Neural cell (in vitro differentiated cells): ENCODE results near the gene CLEC16A. TPM values are rescaled to one million over a fixed set of nuclear protein-coding genes. Genes with fewer than 3 reads are reported as not detected.

Experiments used
- H2AFZ ChIP-seq: fragments of 200-600, 300-800 bp; sonication (generic), shearing (Covaris generic); 2 replicates; pipeline ENCODE4 v1.6.0; 2014; ENCODE audit warnings: low read depth, mild to moderate bottlenecking, antibody characterized with exemption, low read length, moderate library complexity
- H3F3A ChIP-seq: fragments of 200-600 bp; shearing (Covaris generic); 2 replicates; pipeline ENCODE4 v1.6.1; 2016; ENCODE audit warnings: mild to moderate bottlenecking, moderate library complexity, mixed read lengths, antibody characterized with exemption, low read length; ENCODE audit not compliant: insufficient read depth, poor library complexity, severe bottlenecking
- H3K27ac ChIP-seq: fragments of 200-600, 300-800 bp; sonication (generic), shearing (Covaris generic); 2 replicates; pipeline ENCODE4 v1.5.1; 2014; ENCODE audit warnings: mild to moderate bottlenecking, low read length, moderate library complexity
- H3K27me3 ChIP-seq: fragments of 300-800, 200-600 bp; sonication (generic), shearing (Covaris generic); 2 replicates; pipeline ENCODE4 v1.6.0; 2014; ENCODE audit warnings: mild to moderate bottlenecking, low read depth, low read length, moderate library complexity; ENCODE audit not compliant: insufficient read depth
- H3K36me3 ChIP-seq: fragments of 300-800, 200-600 bp; sonication (generic), shearing (Covaris generic); 2 replicates; pipeline ENCODE4 v1.5.1; 2014; ENCODE audit warnings: mild to moderate bottlenecking, antibody characterized with exemption, low read length, moderate library complexity; ENCODE audit not compliant: insufficient read depth
- H3K4me2 ChIP-seq: fragments of 300-800, 200-600 bp; sonication (generic), shearing (Covaris generic); 2 replicates; pipeline ENCODE4 v1.6.0; 2014; ENCODE audit warnings: mild to moderate bottlenecking, low read length
- H3K4me3 ChIP-seq: fragments of 300-800, 200-600 bp; sonication (generic), shearing (Covaris generic); 2 replicates; pipeline ENCODE4 v1.5.1; 2014; ENCODE audit warnings: mild to moderate bottlenecking, low read length, moderate library complexity
- H3K79me2 ChIP-seq: fragments of 200-600 bp; shearing (Covaris generic); replicated peaks from 2 replicates; pipeline ENCODE4 v1.6.0; 2014; ENCODE audit warnings: mild to moderate bottlenecking, low read length, moderate library complexity; ENCODE audit not compliant: insufficient read depth
- H3K9ac ChIP-seq: fragments of 300-800, 200-600 bp; sonication (generic), shearing (Covaris generic); 2 replicates; pipeline ENCODE4 v1.6.1; 2016; ENCODE audit warnings: mild to moderate bottlenecking, low read length, mixed read lengths
- H3K9me2 ChIP-seq: fragments of 200-600 bp; shearing (Covaris generic); 2 replicates; pipeline ENCODE4 v1.6.1; 2016; ENCODE audit warnings: mild to moderate bottlenecking, low read length, mixed read lengths; ENCODE audit not compliant: insufficient read depth
- H3K9me3 ChIP-seq: fragments of 200-600, 300-800 bp; sonication (generic), shearing (Covaris generic); 2 replicates; pipeline ENCODE4 v1.6.1; 2016; ENCODE audit warnings: mild to moderate bottlenecking, mixed run types, low read length, moderate library complexity, mixed read lengths
- H4K20me1 ChIP-seq: fragments of 200-600 bp; shearing (Covaris generic); 2 replicates; pipeline ENCODE4 v1.6.1; 2016; ENCODE audit warnings: mild to moderate bottlenecking, mixed run types; ENCODE audit not compliant: insufficient read depth
- EP300 ChIP-seq: fragments of 450-650 bp; conservative IDR thresholded peaks from 2 replicates; pipeline ENCODE4 v1.6.1; 2014; ENCODE audit warnings: antibody characterized with exemption, mild to moderate bottlenecking, moderate library complexity; ENCODE audit not compliant: poor library complexity, severe bottlenecking
- EZH2 ChIP-seq: fragments of 200-600, 300-800 bp; shearing (Covaris generic), sonication (generic); IDR thresholded peaks from 2 replicates; pipeline ENCODE4 v1.6.1; 2014; ENCODE audit warnings: antibody characterized with exemption, low read length, borderline replicate concordance, mild to moderate bottlenecking; ENCODE audit not compliant: insufficient read depth, poor library complexity, severe bottlenecking
- MXI1 ChIP-seq: fragments of 450-650 bp; conservative IDR thresholded peaks from 2 replicates; pipeline ENCODE4 v1.6.1; 2014; ENCODE audit warnings: antibody characterized with exemption, mild to moderate bottlenecking; ENCODE audit not compliant: poor library complexity, severe bottlenecking
- POLR2AphosphoS5 ChIP-seq: IDR thresholded peaks from 2 replicates; pipeline ENCODE4 v1.6.1; 2012
- RAD21 ChIP-seq: fragments of 450-650 bp; conservative IDR thresholded peaks from 2 replicates; pipeline ENCODE4 v1.6.1; 2014; ENCODE audit warnings: antibody characterized with exemption, mild to moderate bottlenecking, moderate library complexity
- SMC3 ChIP-seq: fragments of 450-650 bp; conservative IDR thresholded peaks from 2 replicates; pipeline ENCODE4 v1.6.1; 2014; ENCODE audit warnings: antibody characterized with exemption, mild to moderate bottlenecking, moderate library complexity; ENCODE audit not compliant: poor library complexity
- TAF1 ChIP-seq: IDR thresholded peaks from 2 replicates; pipeline ENCODE4 v1.6.1; 2012; ENCODE audit warnings: low read depth
- polyA plus RNA-seq: library from polyadenylated mRNA; depleted of rRNA; stranded (reverse); fragments of >200 nt; gene quantifications from 2 replicates; pipeline ENCODE4 v1.2.3, GENCODE V29; 2014
- TF ChIP-seq, protein P1 (sequence below): IDR thresholded peaks from 2 replicates; pipeline ENCODE4 v1.6.1; 2012; ENCODE audit warnings: borderline replicate concordance
- TF ChIP-seq, protein P2 (sequence below): fragments of 450-650 bp; IDR thresholded peaks from 2 replicates; pipeline ENCODE4 v1.5.1; 2014; ENCODE audit warnings: antibody characterized with exemption, mild to moderate bottlenecking, moderate library complexity; ENCODE audit not compliant: poor library complexity, severe bottlenecking

Gene CLEC16A
- polyA plus RNA-seq, 1 donor from 2014 or later = 11.1 TPM

DNA sequence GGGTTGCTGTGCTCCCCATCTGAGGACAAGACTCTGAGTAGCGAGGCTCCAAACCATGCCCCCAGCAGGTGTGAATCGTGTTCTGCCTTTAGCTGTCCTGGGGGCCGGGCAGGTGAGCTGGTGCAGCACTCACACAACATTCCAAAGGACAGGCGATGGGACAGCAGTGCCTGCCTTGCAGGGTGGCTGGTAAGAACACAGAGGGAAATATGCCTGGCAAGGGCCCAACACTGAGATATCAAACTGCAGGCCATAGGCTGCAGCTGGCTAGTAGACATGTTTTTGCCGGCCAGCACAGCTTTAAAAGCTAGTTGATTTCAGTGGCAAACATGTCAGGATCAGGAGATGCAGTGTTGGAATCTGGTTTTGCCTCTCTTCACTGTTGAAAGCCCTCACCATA is 23.6 kb downstream of the CLEC16A start:
- H3K4me2 ChIP-seq = no peak overlapping the region
- no peaks in the 10 kb centered on the region for H4K20me1 ChIP-seq
- no peaks in the 10 kb centered on the region for H3F3A ChIP-seq
- no peaks in the 10 kb centered on the region for H3K9me2 ChIP-seq
- H2AFZ ChIP-seq = no peak overlapping the region
- no peaks in the 10 kb centered on the region for H3K36me3 ChIP-seq
- no peaks in the 10 kb centered on the region for H3K9me3 ChIP-seq
- no peak overlapping the region for H3K4me3 ChIP-seq
- no peak overlapping the region for H3K9ac ChIP-seq
- H3K27ac ChIP-seq = no peak overlapping the region
- no peaks in the 10 kb centered on the region for H3K79me2 ChIP-seq
- TF ChIP-seq EZH2 (no peak), MXI1 (no peak), EP300 (no peak), POLR2AphosphoS5 (no peak), TAF1 (no peak)
- TF ChIP-seq, protein P1, sequence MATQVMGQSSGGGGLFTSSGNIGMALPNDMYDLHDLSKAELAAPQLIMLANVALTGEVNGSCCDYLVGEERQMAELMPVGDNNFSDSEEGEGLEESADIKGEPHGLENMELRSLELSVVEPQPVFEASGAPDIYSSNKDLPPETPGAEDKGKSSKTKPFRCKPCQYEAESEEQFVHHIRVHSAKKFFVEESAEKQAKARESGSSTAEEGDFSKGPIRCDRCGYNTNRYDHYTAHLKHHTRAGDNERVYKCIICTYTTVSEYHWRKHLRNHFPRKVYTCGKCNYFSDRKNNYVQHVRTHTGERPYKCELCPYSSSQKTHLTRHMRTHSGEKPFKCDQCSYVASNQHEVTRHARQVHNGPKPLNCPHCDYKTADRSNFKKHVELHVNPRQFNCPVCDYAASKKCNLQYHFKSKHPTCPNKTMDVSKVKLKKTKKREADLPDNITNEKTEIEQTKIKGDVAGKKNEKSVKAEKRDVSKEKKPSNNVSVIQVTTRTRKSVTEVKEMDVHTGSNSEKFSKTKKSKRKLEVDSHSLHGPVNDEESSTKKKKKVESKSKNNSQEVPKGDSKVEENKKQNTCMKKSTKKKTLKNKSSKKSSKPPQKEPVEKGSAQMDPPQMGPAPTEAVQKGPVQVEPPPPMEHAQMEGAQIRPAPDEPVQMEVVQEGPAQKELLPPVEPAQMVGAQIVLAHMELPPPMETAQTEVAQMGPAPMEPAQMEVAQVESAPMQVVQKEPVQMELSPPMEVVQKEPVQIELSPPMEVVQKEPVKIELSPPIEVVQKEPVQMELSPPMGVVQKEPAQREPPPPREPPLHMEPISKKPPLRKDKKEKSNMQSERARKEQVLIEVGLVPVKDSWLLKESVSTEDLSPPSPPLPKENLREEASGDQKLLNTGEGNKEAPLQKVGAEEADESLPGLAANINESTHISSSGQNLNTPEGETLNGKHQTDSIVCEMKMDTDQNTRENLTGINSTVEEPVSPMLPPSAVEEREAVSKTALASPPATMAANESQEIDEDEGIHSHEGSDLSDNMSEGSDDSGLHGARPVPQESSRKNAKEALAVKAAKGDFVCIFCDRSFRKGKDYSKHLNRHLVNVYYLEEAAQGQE = no peak
- TF ChIP-seq, protein P2, sequence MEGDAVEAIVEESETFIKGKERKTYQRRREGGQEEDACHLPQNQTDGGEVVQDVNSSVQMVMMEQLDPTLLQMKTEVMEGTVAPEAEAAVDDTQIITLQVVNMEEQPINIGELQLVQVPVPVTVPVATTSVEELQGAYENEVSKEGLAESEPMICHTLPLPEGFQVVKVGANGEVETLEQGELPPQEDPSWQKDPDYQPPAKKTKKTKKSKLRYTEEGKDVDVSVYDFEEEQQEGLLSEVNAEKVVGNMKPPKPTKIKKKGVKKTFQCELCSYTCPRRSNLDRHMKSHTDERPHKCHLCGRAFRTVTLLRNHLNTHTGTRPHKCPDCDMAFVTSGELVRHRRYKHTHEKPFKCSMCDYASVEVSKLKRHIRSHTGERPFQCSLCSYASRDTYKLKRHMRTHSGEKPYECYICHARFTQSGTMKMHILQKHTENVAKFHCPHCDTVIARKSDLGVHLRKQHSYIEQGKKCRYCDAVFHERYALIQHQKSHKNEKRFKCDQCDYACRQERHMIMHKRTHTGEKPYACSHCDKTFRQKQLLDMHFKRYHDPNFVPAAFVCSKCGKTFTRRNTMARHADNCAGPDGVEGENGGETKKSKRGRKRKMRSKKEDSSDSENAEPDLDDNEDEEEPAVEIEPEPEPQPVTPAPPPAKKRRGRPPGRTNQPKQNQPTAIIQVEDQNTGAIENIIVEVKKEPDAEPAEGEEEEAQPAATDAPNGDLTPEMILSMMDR = no peak
- H3K27me3 ChIP-seq = no peaks in the 10 kb centered on the region

GRCh38 chr16:10968498-10968897 is 24.1 kb downstream of the CLEC16A start:
- Histone ChIP-seq H3K27me3 (no peaks in the 10 kb centered on the region), H4K20me1 (no peaks in the 10 kb centered on the region), H3K79me2 (no peaks in the 10 kb centered on the region), H3K27ac (no peak overlapping the region), H3K4me3 (no peak overlapping the region), H3K9me2 (no peaks in the 10 kb centered on the region), H3K9ac (no peak overlapping the region), H3K4me2 (no peak overlapping the region), H3K36me3 (no peaks in the 10 kb centered on the region), H3K9me3 (no peaks in the 10 kb centered on the region), H3F3A (no peaks in the 10 kb centered on the region), H2AFZ (no peak overlapping the region)
- TF ChIP-seq POLR2AphosphoS5 (no peak), TAF1 (no peak)

- H3K4me2 ChIP-seq = no peak overlapping the region
- H3K79me2 ChIP-seq = no peaks in the 10 kb centered on the region
- H4K20me1 ChIP-seq = no peaks in the 10 kb centered on the region
- H3K9me2 ChIP-seq = no peaks in the 10 kb centered on the region
- no peak overlapping the region for H3K27ac ChIP-seq
- no peaks in the 10 kb centered on the region for H3F3A ChIP-seq
- no peak overlapping the region for H3K9ac ChIP-seq
- TF ChIP-seq TAF1 (no peak), RAD21 (no peak), SMC3 (no peak), EZH2 (no peak), POLR2AphosphoS5 (no peak), EP300 (no peak)
- TF ChIP-seq, protein P1 = no peak
- TF ChIP-seq, protein P2 = no peak
- H3K9me3 ChIP-seq = no peaks in the 10 kb centered on the region
- no peak overlapping the region for H2AFZ ChIP-seq
- H3K36me3 ChIP-seq = peaks cover 4% of the 10 kb centered on the region
- H3K27me3 ChIP-seq = no peaks in the 10 kb centered on the region
- no peak overlapping the region for H3K4me3 ChIP-seq
Observed at GRCh38 chr16:10969615-10970014, 25.3 kb downstream of the CLEC16A start.
